CD8-positive, alpha-beta memory T cell (primary cell): Measurements from ENCODE around the gene ZGLP1. TPM values are rescaled to one million over a fixed set of nuclear protein-coding genes. Genes with fewer than 3 reads are reported as not detected.
A peak's percentile ranks its signal among the peaks of the same experiment; 100 is the strongest.

Experiments used
- CTCF ChIA-PET: fragments of 350-600 bp; sonication (Branson Sonifier 250); formaldehyde crosslinking; loops from one replicate; lab custom pipeline; 2021; ENCODE audit warnings: antibody characterized with exemption; lab: Charles Lee
- POLR2A ChIA-PET: fragments of 350-600 bp; sonication (Branson Sonifier 250); formaldehyde crosslinking; loops from one replicate; lab custom pipeline; 2021; ENCODE audit warnings: antibody characterized with exemption; lab: Charles Lee
- DNase-seq, 5 donors: peaks; one replicate each; pipeline versions ENCODE4 v3.0.0 to v3.0.0-alpha.2; 2020 to 2022; ENCODE audit warnings: mixed read lengths in 1 of 5
- H3K27ac ChIP-seq: one replicate; pipeline ENCODE4 v1.7.0; 2013; ENCODE audit warnings: low read depth, mild to moderate bottlenecking, low read length, moderate library complexity
- H3K27me3 ChIP-seq: 2 replicates; pipeline ENCODE4 v1.7.0; 2013; ENCODE audit warnings: low read length, mild to moderate bottlenecking; ENCODE audit not compliant: insufficient read depth, poor library complexity, severe bottlenecking
- H3K36me3 ChIP-seq: 2 replicates; pipeline ENCODE4 v1.7.0; 2013; ENCODE audit warnings: mild to moderate bottlenecking, low read length, moderate library complexity; ENCODE audit not compliant: insufficient read depth
- H3K4me1 ChIP-seq: 2 replicates; pipeline ENCODE4 v1.7.0; 2013; ENCODE audit warnings: mild to moderate bottlenecking, low read length, moderate library complexity; ENCODE audit not compliant: insufficient read depth
- H3K4me3 ChIP-seq: 2 replicates; pipeline ENCODE4 v1.7.0; 2013; ENCODE audit warnings: mild to moderate bottlenecking, low read length
- H3K9me3 ChIP-seq: 2 replicates; pipeline ENCODE4 v1.7.0; 2013; ENCODE audit warnings: mild to moderate bottlenecking, low read length
- H3K27ac Mint-ChIP-seq, 8 donors: one replicate each; pipeline ENCODE4 v1.8.0; 2020 to 2021; ENCODE audit warnings: mixed read lengths in 8 of 8, mild to moderate bottlenecking in 6 of 8, inconsistent platforms in 3 of 8, moderate library complexity in 3 of 8
- H3K27me3 Mint-ChIP-seq, 2 donors: one replicate each; pipeline ENCODE4 v1.8.0; 2020 to 2021; ENCODE audit warnings: mixed read lengths in 2 of 2, mild to moderate bottlenecking in 1 of 2, moderate library complexity in 1 of 2
- H3K36me3 Mint-ChIP-seq, 3 donors: one replicate each; pipeline ENCODE4 v1.8.0; 2020 to 2021; ENCODE audit warnings: mixed read lengths in 3 of 3, inconsistent platforms in 1 of 3, mild to moderate bottlenecking in 1 of 3
- H3K4me1 Mint-ChIP-seq, 3 donors: one replicate each; pipeline ENCODE4 v1.8.0; 2020 to 2021; ENCODE audit warnings: mixed read lengths in 3 of 3, inconsistent platforms in 1 of 3, mild to moderate bottlenecking in 1 of 3
- H3K4me3 Mint-ChIP-seq, 7 donors: one replicate each; pipeline ENCODE4 v1.8.0; 2020 to 2021; ENCODE audit warnings: mixed read lengths in 7 of 7, mild to moderate bottlenecking in 6 of 7, moderate library complexity in 4 of 7, inconsistent platforms in 2 of 7
- H3K9me3 Mint-ChIP-seq, 5 donors: one replicate each; pipeline ENCODE4 v1.8.0; 2020 to 2022; ENCODE audit warnings: mixed read lengths in 5 of 5, mild to moderate bottlenecking in 3 of 5, moderate library complexity in 2 of 5, inconsistent platforms in 1 of 5
- polyA plus RNA-seq: library from polyadenylated mRNA; unstranded; fragments of 300-500 nt; fragmentation: Illumina TruSeq; gene quantifications from one replicate; pipeline ENCODE4 v1.2.3, GENCODE V29; 2021
- total RNA-seq, 2 experiments: library from RNA; stranded (reverse); gene quantifications; one replicate each; pipeline ENCODE4 v1.2.3, GENCODE V29; 2021

ZGLP1 gene
- total RNA-seq (1 to 10 TPM; 5.6 to 7.3 TPM), polyA plus RNA-seq (0.56 TPM)

GRCh38 chr19:10309423-10309822, at the start of gene ZGLP1:
TSS of gene ZGLP1 (minus strand) at chr19:10309815.
- H3K27me3 ChIP-seq = no peaks in the 10 kb centered on the region
- no peak within 1 kb of the TSS for H3K27ac ChIP-seq
- Mint-ChIP-seq H3K27ac (peak within 1 kb of the TSS in 1 of 8 donors; percentile 40), H3K4me1 (peaks cover 2 to 3% (median 2%) of the 10 kb centered on the region in 3 donors), H3K27me3 (no peaks in the 10 kb centered on the region), H3K9me3 (no peaks in the 10 kb centered on the region), H3K36me3 (peaks cover 0 to 19% (median 0%) of the 10 kb centered on the region in 3 donors), H3K4me3 (no peak within 1 kb of the TSS)
- no peak for DNase-seq
- no peak within 1 kb of the TSS for H3K4me3 ChIP-seq
- H3K4me1 ChIP-seq = no peaks in the 10 kb centered on the region
- no peaks in the 10 kb centered on the region for H3K36me3 ChIP-seq
- POLR2A ChIA-PET = no interaction called here
- H3K9me3 ChIP-seq = no peaks in the 10 kb centered on the region
- CTCF ChIA-PET = interaction anchor here (0.6 kb wide), 1 partner anchor 210 kb away, joined by 3 read pairs; no protein-coding TSS in a partner anchor

- Mint-ChIP-seq H3K4me3 (no peak overlapping the region), H3K27me3 (peaks cover 0 to 2% of the 10 kb centered on the region in 2 donors), H3K27ac (no peak overlapping the region), H3K9me3 (no peaks in the 10 kb centered on the region), H3K4me1 (no peaks in the 10 kb centered on the region), H3K36me3 (peaks cover 4 to 77% (median 10%) of the 10 kb centered on the region in 3 donors)
- DNase-seq = no peak
- Histone ChIP-seq H3K4me1 (no peaks in the 10 kb centered on the region), H3K9me3 (no peaks in the 10 kb centered on the region), H3K4me3 (no peak overlapping the region), H3K36me3 (peaks cover 20% of the 10 kb centered on the region), H3K27ac (no peak overlapping the region), H3K27me3 (no peaks in the 10 kb centered on the region)
- POLR2A ChIA-PET = interaction anchor here (0.6 kb wide), 2 partner anchors 137 to 1825 kb away, joined by 3 to 4 read pairs; no protein-coding TSS in a partner anchor
- CTCF ChIA-PET = no interaction called here
These were observed 46.8 kb upstream of the ZGLP1 start for GRCh38 chr19:10356431-10356830.

- H3K27me3 Mint-ChIP-seq = peaks cover 0 to 2% of the 10 kb centered on the region in 2 donors
- ChIA-PET CTCF (interaction anchor here (1.0 kb wide), 1 partner anchor 35 kb away, joined by 3 read pairs; no protein-coding TSS in a partner anchor), POLR2A (interaction anchor here (0.8 kb wide), 1 partner anchor 52 kb away, joined by 3 read pairs; no protein-coding TSS in a partner anchor)
- no peaks in the 10 kb centered on the region for H3K27me3 ChIP-seq
- H3K36me3 ChIP-seq = peaks cover 16% of the 10 kb centered on the region
- peak overlapping the region in 1 of 7 donors; percentile 54 for H3K4me3 Mint-ChIP-seq
- H3K9me3 Mint-ChIP-seq = no peaks in the 10 kb centered on the region
- no peaks in the 10 kb centered on the region for H3K9me3 ChIP-seq
- peaks cover 0 to 71% (median 10%) of the 10 kb centered on the region in 3 donors for H3K36me3 Mint-ChIP-seq
- H3K4me1 ChIP-seq = no peaks in the 10 kb centered on the region
- peak in 3 of 5 donors; percentile 18 to 29 (median 18) for DNase-seq
- no peak overlapping the region for H3K4me3 ChIP-seq
- H3K27ac ChIP-seq = no peak overlapping the region
- H3K4me1 Mint-ChIP-seq = no peaks in the 10 kb centered on the region
- H3K27ac Mint-ChIP-seq = no peak overlapping the region
These were observed 44.3 kb upstream of the ZGLP1 start for GRCh38 chr19:10353793-10354391.

DNA sequence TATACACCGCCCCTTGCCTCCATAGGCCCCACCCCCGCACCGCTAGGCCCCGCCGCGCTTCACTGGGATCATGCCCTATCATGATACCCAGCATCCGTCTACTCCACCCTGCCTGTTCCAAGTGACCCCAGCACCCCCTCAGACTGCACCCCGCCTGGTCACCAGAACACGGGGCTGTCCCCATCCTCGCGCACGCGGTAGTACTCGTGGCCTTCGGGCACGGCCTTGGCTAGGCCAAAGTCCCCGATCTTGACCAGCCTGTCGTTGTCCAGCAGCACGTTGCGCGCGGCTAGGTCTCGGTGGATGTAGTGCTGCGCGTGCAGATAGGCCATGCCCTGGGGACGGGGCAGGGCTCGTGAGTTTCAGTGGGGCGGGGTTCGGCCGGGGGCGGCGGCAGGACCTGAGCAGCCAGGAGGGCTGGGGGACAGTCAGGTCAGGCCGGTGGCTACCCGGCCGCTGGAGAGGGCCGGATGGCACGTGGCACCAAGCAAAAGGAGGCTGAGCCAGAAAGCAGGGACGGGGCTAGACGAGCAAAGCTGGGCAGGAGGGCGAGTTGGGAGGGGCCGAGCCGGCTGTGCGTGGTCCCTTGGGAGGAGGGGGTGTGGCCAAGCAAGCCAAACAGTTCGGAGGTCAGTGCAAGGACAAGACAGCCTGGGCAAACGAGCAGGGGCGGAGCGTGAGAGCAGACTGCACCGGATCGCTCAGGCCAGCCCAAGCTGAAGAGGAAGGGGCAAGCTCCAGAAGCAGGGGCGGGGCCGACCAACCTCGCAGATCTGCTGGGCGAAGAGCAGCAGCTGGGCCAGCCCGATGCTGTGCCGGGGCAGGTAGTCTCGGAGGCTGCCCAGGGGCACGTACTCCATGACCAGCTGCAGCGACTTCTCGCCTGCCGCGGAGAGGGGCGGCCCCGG, 43.4 kb upstream of the ZGLP1 start:
- CTCF ChIA-PET = no interaction called here
- no peak overlapping the region for H3K27ac ChIP-seq
- Mint-ChIP-seq H3K27ac (no peak overlapping the region), H3K27me3 (peaks cover 0 to 2% of the 10 kb centered on the region in 2 donors), H3K9me3 (no peaks in the 10 kb centered on the region), H3K4me3 (no peak overlapping the region), H3K4me1 (no peaks in the 10 kb centered on the region), H3K36me3 (peaks cover 0 to 66% (median 10%) of the 10 kb centered on the region in 3 donors)
- peaks cover 16% of the 10 kb centered on the region for H3K36me3 ChIP-seq
- H3K9me3 ChIP-seq = no peaks in the 10 kb centered on the region
- H3K4me3 ChIP-seq = no peak overlapping the region
- POLR2A ChIA-PET = no interaction called here
- no peaks in the 10 kb centered on the region for H3K4me1 ChIP-seq
- DNase-seq = no peak
- no peaks in the 10 kb centered on the region for H3K27me3 ChIP-seq

DNA sequence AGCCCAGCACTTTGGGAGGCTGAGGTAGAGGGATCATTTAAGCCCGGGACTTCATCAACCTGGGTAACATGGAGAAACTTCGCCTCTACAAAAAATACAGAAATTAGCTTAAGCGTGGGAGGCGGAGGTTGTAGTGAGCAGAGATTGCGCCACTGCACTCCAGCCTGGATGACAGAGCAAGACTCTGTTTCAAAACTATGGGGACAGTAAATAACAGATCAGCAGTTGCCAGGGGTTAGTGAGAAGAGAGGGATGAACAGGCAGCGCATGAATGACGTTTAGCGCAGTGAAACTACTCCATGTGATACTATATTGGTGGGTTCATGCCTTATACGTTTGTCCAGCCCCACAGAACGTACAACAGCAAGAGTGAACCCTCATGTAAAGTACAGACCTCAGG, 36.9 kb upstream of the ZGLP1 start:
- ChIA-PET POLR2A (no interaction called here), CTCF (no interaction called here)
- H3K27ac Mint-ChIP-seq = no peak overlapping the region
- peaks cover 0 to 15% (median 2%) of the 10 kb centered on the region in 3 donors for H3K36me3 Mint-ChIP-seq
- no peaks in the 10 kb centered on the region for H3K4me1 ChIP-seq
- H3K36me3 ChIP-seq = no peaks in the 10 kb centered on the region
- H3K4me3 Mint-ChIP-seq = no peak overlapping the region
- no peaks in the 10 kb centered on the region for H3K27me3 Mint-ChIP-seq
- H3K9me3 Mint-ChIP-seq = no peaks in the 10 kb centered on the region
- no peaks in the 10 kb centered on the region for H3K27me3 ChIP-seq
- no peak overlapping the region for H3K4me3 ChIP-seq
- no peaks in the 10 kb centered on the region for H3K9me3 ChIP-seq
- no peak for DNase-seq
- H3K27ac ChIP-seq = no peak overlapping the region
- no peaks in the 10 kb centered on the region for H3K4me1 Mint-ChIP-seq

GRCh38 chr19:10344780-10345179, 35.2 kb upstream of the ZGLP1 start:
- DNase-seq = no peak
- ChIA-PET POLR2A (no interaction called here), CTCF (interaction anchor here (1.1 to 2.2 kb wide), 2 partner anchors 44 to 74 kb away, joined by 3 to 6 read pairs; partner anchors contain the start of gene ICAM1)
- no peaks in the 10 kb centered on the region for H3K36me3 ChIP-seq
- no peaks in the 10 kb centered on the region for H3K9me3 Mint-ChIP-seq
- no peaks in the 10 kb centered on the region for H3K9me3 ChIP-seq
- peaks cover 12% of the 10 kb centered on the region for H3K4me1 ChIP-seq
- no peak overlapping the region for H3K27ac Mint-ChIP-seq
- no peaks in the 10 kb centered on the region for H3K27me3 Mint-ChIP-seq
- no peak overlapping the region for H3K27ac ChIP-seq
- peaks cover 0 to 1% (median 0%) of the 10 kb centered on the region in 3 donors for H3K36me3 Mint-ChIP-seq
- H3K4me1 Mint-ChIP-seq = peaks cover 4 to 8% (median 5%) of the 10 kb centered on the region in 3 donors
- no peak overlapping the region for H3K4me3 Mint-ChIP-seq
- no peaks in the 10 kb centered on the region for H3K27me3 ChIP-seq
- no peak overlapping the region for H3K4me3 ChIP-seq

DNA sequence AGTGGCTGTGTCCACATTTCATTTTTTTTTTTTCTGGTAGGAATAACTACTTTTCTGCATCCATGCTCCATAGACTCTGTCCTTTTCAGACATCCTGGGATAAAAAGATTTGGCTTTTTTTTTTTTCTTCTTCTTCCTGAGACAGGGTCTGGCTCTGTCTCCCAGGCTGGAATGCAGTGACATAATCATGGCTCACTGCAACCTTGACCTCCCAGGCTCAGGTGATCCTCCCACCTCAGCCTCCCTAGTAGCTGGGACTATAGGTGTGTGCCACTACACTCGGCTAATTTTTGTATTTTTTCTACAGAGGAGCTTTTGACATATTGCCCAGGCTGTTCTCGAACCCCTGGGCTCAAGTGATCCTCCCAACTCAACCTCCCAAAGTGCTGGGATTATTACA, 33.9 kb upstream of the ZGLP1 start:
- Histone ChIP-seq H3K4me1 (peaks cover 21% of the 10 kb centered on the region), H3K27me3 (no peaks in the 10 kb centered on the region), H3K9me3 (no peaks in the 10 kb centered on the region), H3K27ac (no peak overlapping the region), H3K4me3 (no peak overlapping the region), H3K36me3 (no peaks in the 10 kb centered on the region)
- no peak for DNase-seq
- ChIA-PET CTCF (interaction anchor here (0.9 to 2.2 kb wide), 2 partner anchors 45 to 93 kb away, joined by 3 to 6 read pairs; no protein-coding TSS in a partner anchor), POLR2A (no interaction called here)
- Mint-ChIP-seq H3K27me3 (no peaks in the 10 kb centered on the region), H3K36me3 (peaks cover 0 to 8% (median 0%) of the 10 kb centered on the region in 3 donors), H3K4me1 (peaks cover 17 to 21% (median 17%) of the 10 kb centered on the region in 3 donors), H3K4me3 (peak overlapping the region in 1 of 7 donors; percentile 20), H3K9me3 (no peaks in the 10 kb centered on the region), H3K27ac (no peak overlapping the region)
